H1 (cell line): ENCODE results near the gene KTN1. TPM values are rescaled to one million over a fixed set of nuclear protein-coding genes. Genes with fewer than 3 reads are reported as not detected.

Source experiments
- CTCF ChIA-PET: fragments of 300-600 bp; sonication (Branson Sonifier 250); formaldehyde crosslinking; loops from one replicate; lab custom pipeline; 2021; ENCODE audit not compliant: partially characterized antibody; lab: Charles Lee
- POLR2A ChIA-PET: fragments of 300-600 bp; sonication (Branson Sonifier 250); formaldehyde crosslinking; loops from one replicate; lab custom pipeline; 2021; ENCODE audit warnings: inconsistent platforms; ENCODE audit not compliant: partially characterized antibody; lab: Charles Lee
- DNase-seq, 2 experiments: peaks; one replicate each; pipeline versions ENCODE4 v3.0.0 to v3.0.0-alpha.2; 2010 to 2022; ENCODE audit warnings: low spot score in 2 of 2, low read depth in 1 of 2, mixed read lengths in 1 of 2
- FAIRE-seq: peaks from 2 replicates; lab custom pipeline; 2011; peaks lifted over from hg19 to GRCh38; lab: Jason Lieb, UNC
- H2AFZ ChIP-seq: 2 replicates; pipeline ENCODE4 v1.8.1; 2012; ENCODE audit warnings: low read length, inconsistent platforms
- H2AK5ac ChIP-seq: 2 replicates; pipeline ENCODE4 v1.6.1; 2013; ENCODE audit warnings: low read depth, low read length
- H2BK120ac ChIP-seq: replicated peaks from 2 replicates; pipeline ENCODE3; 2013; ENCODE audit warnings: low read depth, low read length, inconsistent platforms
- H2BK12ac ChIP-seq: 2 replicates; pipeline ENCODE4 v1.6.1; 2013; ENCODE audit warnings: low read depth, low read length
- H2BK15ac ChIP-seq: 2 replicates; pipeline ENCODE4 v1.6.1; 2013; ENCODE audit warnings: low read length
- H2BK20ac ChIP-seq: 2 replicates; pipeline ENCODE4 v1.6.1; 2013; ENCODE audit warnings: low read length
- H2BK5ac ChIP-seq: 2 replicates; pipeline ENCODE4 v1.6.1; 2013; ENCODE audit warnings: low read depth, low read length
- H3K14ac ChIP-seq: 2 replicates; pipeline ENCODE4 v1.6.1; 2013; ENCODE audit warnings: inconsistent platforms; ENCODE audit not compliant: insufficient read length
- H3K18ac ChIP-seq: 2 replicates; pipeline ENCODE4 v1.6.1; 2013; ENCODE audit warnings: low read length; ENCODE audit errors: extremely low read depth
- H3K23ac ChIP-seq: 2 replicates; pipeline ENCODE4 v1.6.1; 2013; ENCODE audit warnings: inconsistent platforms; ENCODE audit not compliant: insufficient read length
- H3K23me2 ChIP-seq: 2 replicates; pipeline ENCODE4 v1.6.1; 2013; ENCODE audit warnings: low read depth, low read length
- H3K27ac ChIP-seq: 2 replicates; pipeline ENCODE4 v1.6.1; 2011; ENCODE audit warnings: low read depth, low read length, inconsistent platforms
- H3K27me3 ChIP-seq, 4 experiments: replicated peaks in 1 of 4; 1 replicate in 1 of 4; 2 replicates in 3 of 4; pipeline versions ENCODE4 v1.6.1 to v1.8.1; 2011 to 2013; ENCODE audit warnings: low read length in 3 of 4, mild to moderate bottlenecking in 3 of 4, inconsistent platforms in 2 of 4, mixed read lengths in 2 of 4, moderate library complexity in 1 of 4; ENCODE audit not compliant: control insufficient read depth in 3 of 4, insufficient read depth in 3 of 4; ENCODE audit errors: extremely low read depth in 1 of 4
- H3K36me3 ChIP-seq, 4 experiments: 2 replicates each; pipeline versions ENCODE4 v1.6.1 to v1.8.1; 2011 to 2013; ENCODE audit warnings: mild to moderate bottlenecking in 4 of 4, low read length in 3 of 4, moderate library complexity in 2 of 4, control low read depth in 1 of 4, inconsistent platforms in 1 of 4; ENCODE audit not compliant: insufficient read depth in 4 of 4, control insufficient read depth in 2 of 4
- H3K4ac ChIP-seq: replicated peaks from 2 replicates; pipeline ENCODE3; 2013; ENCODE audit warnings: low read length, low read depth, mixed read lengths, inconsistent platforms; ENCODE audit not compliant: insufficient read length
- H3K4me1 ChIP-seq, 4 experiments: replicated peaks in 1 of 4; 1 replicate in 1 of 4; 2 replicates in 3 of 4; pipeline versions ENCODE4 v1.6.1 to v1.8.1; 2011 to 2013; ENCODE audit warnings: low read length in 3 of 4, inconsistent platforms in 2 of 4, mixed read lengths in 1 of 4; ENCODE audit not compliant: insufficient read depth in 4 of 4, control insufficient read depth in 3 of 4
- H3K4me2 ChIP-seq, 2 experiments: 2 replicates each; pipeline versions ENCODE4 v1.6.1 to v1.8.1; 2011 to 2013; ENCODE audit warnings: low read depth in 2 of 2, low read length in 2 of 2, control low read depth in 1 of 2, inconsistent platforms in 1 of 2, mild to moderate bottlenecking in 1 of 2; ENCODE audit not compliant: insufficient read depth in 1 of 2
- H3K4me3 ChIP-seq, 4 experiments: fragments of 200-600, 300-600 bp in 1 of 4; sonication (generic), shearing (Covaris generic), sonication (Bioruptor Twin) in 1 of 4; 2 replicates each; pipeline versions ENCODE4 v1.5.1 to v1.8.1; 2011 to 2016; ENCODE audit warnings: low read length in 4 of 4, low read depth in 3 of 4, control low read depth in 2 of 4, inconsistent platforms in 2 of 4, mild to moderate bottlenecking in 2 of 4, mixed read lengths in 1 of 4, moderate library complexity in 1 of 4; ENCODE audit not compliant: insufficient read depth in 2 of 4; ENCODE audit errors: extremely low read depth in 1 of 4
- H3K56ac ChIP-seq: replicated peaks from 2 replicates; pipeline ENCODE3; 2013; ENCODE audit warnings: low read depth, mild to moderate bottlenecking, mixed read lengths, low read length, inconsistent platforms; ENCODE audit not compliant: insufficient read length
- H3K79me1 ChIP-seq: 2 replicates; pipeline ENCODE4 v1.6.1; 2013; ENCODE audit warnings: low read depth, low read length, control low read depth
- H3K79me2 ChIP-seq, 2 experiments: 2 replicates each; pipeline versions ENCODE4 v1.6.1 to v1.8.1; 2012 to 2013; ENCODE audit warnings: low read length in 2 of 2, mild to moderate bottlenecking in 2 of 2, inconsistent platforms in 1 of 2; ENCODE audit not compliant: insufficient read depth in 2 of 2, control insufficient read depth in 1 of 2
- H3K9ac ChIP-seq, 4 experiments: replicated peaks in 1 of 4; 1 replicate in 1 of 4; 2 replicates in 3 of 4; pipeline versions ENCODE4 v1.6.1 to v1.8.1; 2011 to 2013; ENCODE audit warnings: low read depth in 3 of 4, low read length in 3 of 4, control low read depth in 2 of 4, mild to moderate bottlenecking in 2 of 4, moderate library complexity in 2 of 4, inconsistent platforms in 1 of 4; ENCODE audit errors: extremely low read depth in 1 of 4
- H3K9me3 ChIP-seq, 2 experiments: 2 replicates each; pipeline versions ENCODE4 v1.6.1 to v1.8.1; 2012 to 2013; ENCODE audit warnings: mild to moderate bottlenecking in 2 of 2, moderate library complexity in 2 of 2, control low read depth in 1 of 2, inconsistent platforms in 1 of 2, low read depth in 1 of 2, low read length in 1 of 2, mixed read lengths in 1 of 2; ENCODE audit not compliant: insufficient read depth in 2 of 2
- H4K20me1 ChIP-seq, 2 experiments: replicated peaks in 1 of 2; 2 replicates each; pipeline versions ENCODE3 to v1.8.1; 2011 to 2013; ENCODE audit warnings: inconsistent platforms in 2 of 2, low read length in 2 of 2, mild to moderate bottlenecking in 1 of 2; ENCODE audit not compliant: insufficient read depth in 2 of 2, control insufficient read depth in 1 of 2
- H4K5ac ChIP-seq: 2 replicates; pipeline ENCODE4 v1.6.1; 2013; ENCODE audit warnings: low read length, low read depth, mixed read lengths, inconsistent platforms; ENCODE audit not compliant: insufficient read length
- H4K8ac ChIP-seq: 2 replicates; pipeline ENCODE4 v1.8.0; 2013; ENCODE audit warnings: mild to moderate bottlenecking, moderate library complexity, low read length, inconsistent platforms; ENCODE audit not compliant: insufficient read depth; ENCODE audit errors: extremely low read depth
- H4K91ac ChIP-seq: replicated peaks from 2 replicates; pipeline ENCODE3; 2013; ENCODE audit warnings: low read length, mixed read lengths, inconsistent platforms; ENCODE audit not compliant: insufficient read length
- CBX5 ChIP-seq: fragments of 300-800, 300-1000 bp; sonication (generic); IDR thresholded peaks from 2 replicates; pipeline ENCODE4 v1.7.1; 2016; ENCODE audit warnings: antibody characterized with exemption, low read length, low read depth
- CBX8 ChIP-seq: fragments of 300-800, 300-1000 bp; sonication (generic); IDR thresholded peaks from 2 replicates; pipeline ENCODE4 v1.7.1; 2016; ENCODE audit warnings: low read depth, low read length, borderline replicate concordance
- CHD1 ChIP-seq: IDR thresholded peaks from 2 replicates; pipeline ENCODE4 v1.6.1; 2012; ENCODE audit warnings: low read depth, low read length, improper control_type of control experiment
- CREB1 ChIP-seq: IDR thresholded peaks from 2 replicates; pipeline ENCODE4 v1.6.1; 2012; ENCODE audit warnings: inconsistent platforms
- EGR1 ChIP-seq: IDR thresholded peaks from 2 replicates; pipeline ENCODE4 v1.6.1; 2011; ENCODE audit warnings: low read depth, low read length, borderline replicate concordance
- EP300 ChIP-seq, 2 experiments: IDR thresholded peaks; 1 replicate in 1 of 2; 2 replicates in 1 of 2; pipeline ENCODE4 v1.6.1; 2011 to 2012; ENCODE audit warnings: low read depth in 2 of 2, low read length in 2 of 2, mild to moderate bottlenecking in 2 of 2, borderline replicate concordance in 1 of 2, inconsistent platforms in 1 of 2, moderate library complexity in 1 of 2
- GTF2F1 ChIP-seq: IDR thresholded peaks from 2 replicates; pipeline ENCODE4 v1.6.1; 2012; ENCODE audit warnings: low read depth, low read length, improper control_type of control experiment, borderline replicate concordance
- HDAC6 ChIP-seq: IDR thresholded peaks from one replicate; pipeline ENCODE4 v1.7.1; 2012; ENCODE audit warnings: low read depth, mild to moderate bottlenecking, inconsistent platforms, low read length, moderate library complexity
- KDM1A ChIP-seq: fragments of 200-600, 300-600 bp; sonication (generic); IDR thresholded peaks from 2 replicates; pipeline ENCODE4 v1.7.1; 2016; ENCODE audit warnings: mild to moderate bottlenecking, low read length, borderline replicate concordance
- KDM4A ChIP-seq: IDR thresholded peaks from one replicate; pipeline ENCODE4 v1.7.1; 2012; ENCODE audit warnings: low read depth, mild to moderate bottlenecking, moderate library complexity, low read length, inconsistent platforms; ENCODE audit not compliant: severe bottlenecking
- MAFK ChIP-seq: IDR thresholded peaks from 2 replicates; pipeline ENCODE4 v1.6.1; 2012; ENCODE audit warnings: low read depth, mild to moderate bottlenecking, improper control_type of control experiment, low read length
- MAX ChIP-seq: IDR thresholded peaks from 2 replicates; pipeline ENCODE4 v1.6.1; 2012; ENCODE audit warnings: inconsistent platforms
- PHF8 ChIP-seq: fragments of 200-600 bp; sonication (generic); conservative IDR thresholded peaks from 2 replicates; pipeline ENCODE4 v1.7.1; 2012; ENCODE audit warnings: low read depth, mild to moderate bottlenecking, inconsistent platforms, low read length, moderate library complexity
- TEAD4 ChIP-seq: IDR thresholded peaks from 2 replicates; pipeline ENCODE4 v1.6.1; 2012; ENCODE audit warnings: low read depth, low read length, inconsistent platforms, mixed read lengths
- WGBS, 2 experiments: shearing (Covaris generic) in 1 of 2; methylation state at CpG; one replicate each; pipeline versions ENCODE4 v1.1.6 to v1.1.7; 2013 to 2015; ENCODE audit warnings: low lambda C conversion rate in 2 of 2, mixed read lengths in 2 of 2, inconsistent platforms in 1 of 2, low coverage in 1 of 2, missing lambda C conversion rate in 1 of 2; ENCODE audit not compliant: insufficient replicate concordance in 2 of 2, insufficient coverage in 1 of 2, insufficient read length in 1 of 2; ENCODE audit errors: extremely low coverage in 1 of 2, missing lambda C conversion rate in 1 of 2; 5-methylcytosine and 5-hydroxymethylcytosine counted together
- polyA plus RNA-seq, 7 experiments: library from polyadenylated mRNA; depleted of rRNA in 3 of 7; stranded (reverse) in 5 of 7; unstranded in 2 of 7; fragments of >200 nt in 5 of 7; fragments of 200-250 nt in 2 of 7; gene quantifications; 1 replicate in 5 of 7; 2 replicates in 1 of 7; 4 replicates in 1 of 7; pipeline versions ENCODE4 v1.2.1 to v1.2.3, GENCODE V29; 2011 to 2013; ENCODE audit warnings: missing spikeins in 2 of 7, mixed read lengths in 2 of 7
- total RNA-seq: library from RNA; stranded (reverse); fragmentation: NEBNext Ultra II Directional; extraction: Animal tissue kit (Norgen Biotek cat#: 25700); gene quantifications from 2 replicates; pipeline ENCODE4 v1.2.1, GENCODE V29; 2021

KTN1 gene
- total and polyA plus RNA-seq, 2 of the 8 experiments (the other 6 are each of a cell fraction or from before 2014, with no cell fraction given): 15.4 to 151 TPM

GRCh38 chr14:55604900-55605418 lies 25.0 kb downstream of the KTN1 start:
- no peak overlapping the region for H3K27ac ChIP-seq
- 86% methylated on average over 7 of the region's 7 CpGs; no CpG with 5 or more reads in 1 of the 2 experiments for WGBS, 2 experiments
- no peak for TF ChIP-seq EGR1
- no peak for TF ChIP-seq TEAD4
- TF ChIP-seq EP300 (IDR thresholded peaks at IDR 0.05; ENCODE audit: borderline replicate concordance in 1 of 2, low read depth in 2 of 2, low read length in 2 of 2): no peak
- TF ChIP-seq GTF2F1: no peak
- no peak for TF ChIP-seq CHD1
- TF ChIP-seq CREB1: no peak
- TF ChIP-seq HDAC6: no peak
- no peak for TF ChIP-seq MAX
- no peak for TF ChIP-seq MAFK
- TF ChIP-seq CBX8: no peak
- TF ChIP-seq PHF8: no peak
- TF ChIP-seq CBX5: no peak
- TF ChIP-seq KDM1A: no peak
- no peak for TF ChIP-seq KDM4A

More at GRCh38 chr14:55604900-55605418, 25.0 kb downstream of the KTN1 start:
- H3K4me1 ChIP-seq: peaks cover 0 to 22% (median 7%) of the 10 kb centered on the region in 4 experiments; a peak in 5 of 7 replicates
- no peak overlapping the region for H4K91ac ChIP-seq
- H3K36me3 ChIP-seq: no peaks in the 10 kb centered on the region
- H3K4ac ChIP-seq: no peak overlapping the region
- H4K5ac ChIP-seq: no peak overlapping the region
- ChIA-PET POLR2A (no interaction called here), CTCF (interaction anchor here (2.4 kb wide), 1 partner anchor 10 kb away, joined by 7 read pairs; no protein-coding TSS in a partner anchor)
- H3K23me2 ChIP-seq: no peaks in the 10 kb centered on the region; the same call in 1 of the 2 replicates
- H3K4me3 ChIP-seq: no peak overlapping the region
- no peak for FAIRE-seq
- H3K4me2 ChIP-seq: no peak overlapping the region
- no peak overlapping the region for H2BK5ac ChIP-seq
- no peak overlapping the region for H3K9ac ChIP-seq
- no peak overlapping the region; the same call in 1 of the 2 replicates for H3K18ac ChIP-seq
- no peak for DNase-seq
- H3K27me3 ChIP-seq: no peaks in the 10 kb centered on the region
- peaks cover 4 to 99% of the 10 kb centered on the region in 2 experiments; a peak in 3 of 4 replicates for H3K79me2 ChIP-seq
- H3K56ac ChIP-seq: no peak overlapping the region
- no peak overlapping the region for H3K23ac ChIP-seq
- no peaks in the 10 kb centered on the region for H3K9me3 ChIP-seq
- no peaks in the 10 kb centered on the region for H4K20me1 ChIP-seq
- H2BK15ac ChIP-seq: no peak overlapping the region
- H3K14ac ChIP-seq: no peak overlapping the region
- no peak overlapping the region for H4K8ac ChIP-seq
- H2AFZ ChIP-seq: no peak overlapping the region
- no peak overlapping the region for H2AK5ac ChIP-seq
- H2BK120ac ChIP-seq: no peak overlapping the region
- no peaks in the 10 kb centered on the region for H3K79me1 ChIP-seq
- H2BK20ac ChIP-seq: no peak overlapping the region
- H2BK12ac ChIP-seq: no peak overlapping the region
